ENCODE data around the gene GALE.

GALE gene

DNA sequence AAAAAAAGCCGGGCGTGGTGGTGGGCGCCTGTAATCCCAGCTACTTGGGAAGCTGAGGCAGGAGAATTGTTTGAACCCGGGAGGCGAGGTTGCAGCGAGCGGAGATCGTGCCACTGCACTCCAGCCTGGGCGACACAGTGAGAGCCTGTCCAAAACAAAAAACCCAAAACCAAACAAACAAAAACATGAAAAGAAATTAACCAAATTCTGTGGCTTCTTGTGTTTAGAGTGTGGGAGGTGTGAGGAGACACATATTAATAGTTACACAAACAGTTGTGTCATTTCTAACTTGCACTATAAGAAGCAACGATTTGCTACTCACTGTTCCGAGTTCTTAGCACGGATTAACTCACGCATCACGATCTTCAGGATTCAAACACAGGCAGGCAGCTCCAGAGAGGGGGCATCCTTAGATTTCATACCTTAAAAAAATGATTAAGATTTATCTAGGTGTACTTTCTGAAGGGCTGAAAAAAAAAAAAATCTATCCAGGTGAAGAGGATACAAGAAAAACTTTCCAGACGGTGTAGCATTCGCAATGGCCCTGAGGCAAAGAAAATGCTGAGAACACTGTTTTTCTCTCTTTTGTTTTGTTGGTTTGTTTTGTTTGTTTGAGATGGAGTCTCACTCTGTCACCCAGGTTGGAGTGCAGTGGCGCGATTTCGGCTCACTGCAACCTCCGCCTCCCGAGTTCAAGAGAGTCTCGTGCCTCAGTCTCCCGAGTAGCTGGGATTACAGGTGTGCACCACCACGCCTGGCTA is 25.4 kb upstream of the GALE start:
- Mint-ChIP-seq H3K9me3 (no peaks in the 10 kb centered on the region), H3K4me1 (peaks cover 21% of the 10 kb centered on the region), H3K27ac (ENCODE audit: low read depth) (peak overlapping the region; percentile 92), H3K27me3 (no peaks in the 10 kb centered on the region), H3K4me3 (peak overlapping the region; percentile 90), H3K36me3 (ENCODE audit: insufficient read depth) (peaks cover 4% of the 10 kb centered on the region)
- ATAC-seq (replicated peaks; ENCODE audit: extremely low read depth, poor library complexity, severe bottlenecking) (peak; percentile 50), DNase-seq (ENCODE audit: low spot score in 2 of 2) (no peak)

DNA sequence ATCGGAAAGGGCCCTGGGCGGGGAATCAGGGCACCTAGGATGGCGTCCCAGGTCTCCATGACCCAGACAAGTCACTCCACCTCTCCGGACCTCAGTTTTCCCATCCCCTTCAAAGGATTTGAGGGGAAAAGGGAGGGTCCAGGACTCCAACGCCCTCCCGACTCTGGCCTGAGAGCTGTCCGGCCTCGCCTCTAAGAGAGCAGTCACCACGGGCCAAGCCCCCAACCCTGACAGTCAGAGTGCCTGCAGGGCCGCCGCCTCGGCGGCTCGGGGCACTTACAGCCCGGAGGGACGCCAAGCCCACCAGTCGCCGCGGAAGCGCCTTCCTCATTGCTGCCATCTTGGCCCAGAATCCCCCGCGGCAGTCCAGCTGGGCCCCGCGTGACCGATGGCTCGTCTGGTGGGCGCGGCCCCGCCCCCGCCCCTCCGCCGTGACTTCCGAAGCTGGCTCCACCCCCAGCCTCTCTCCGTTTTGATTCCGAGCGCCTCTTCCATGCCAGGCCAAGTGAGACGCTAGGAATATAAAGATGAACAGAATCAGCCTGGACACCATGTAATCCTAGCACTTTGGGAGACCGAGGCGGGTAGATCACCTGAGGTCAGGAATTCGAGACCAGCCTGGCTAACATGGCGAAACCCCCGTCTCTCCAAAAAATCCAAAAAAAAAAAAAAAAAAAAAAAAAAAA is 24.7 kb upstream of the GALE start, which contains the start of gene HMGCL:
HMGCL (minus strand) TSS at position 354 of the 686 bp plus-strand sequence; CDS start at position 340, 14 bp downstream.
- no peaks in the 10 kb centered on the region for H3K9me3 Mint-ChIP-seq
- H3K4me3 Mint-ChIP-seq = peak within 1 kb of the TSS; percentile 90
- DNase-seq (ENCODE audit: low spot score in 2 of 2) = peak; percentile 66 to 73
- ATAC-seq (replicated peaks; ENCODE audit: extremely low read depth, poor library complexity, severe bottlenecking) = peak; percentile 98
- H3K27me3 Mint-ChIP-seq = no peaks in the 10 kb centered on the region
- peak within 1 kb of the TSS; percentile 92 for H3K27ac Mint-ChIP-seq (ENCODE audit: low read depth)
- peaks cover 4% of the 10 kb centered on the region for H3K36me3 Mint-ChIP-seq (ENCODE audit: insufficient read depth)
- peaks cover 21% of the 10 kb centered on the region for H3K4me1 Mint-ChIP-seq

DNA sequence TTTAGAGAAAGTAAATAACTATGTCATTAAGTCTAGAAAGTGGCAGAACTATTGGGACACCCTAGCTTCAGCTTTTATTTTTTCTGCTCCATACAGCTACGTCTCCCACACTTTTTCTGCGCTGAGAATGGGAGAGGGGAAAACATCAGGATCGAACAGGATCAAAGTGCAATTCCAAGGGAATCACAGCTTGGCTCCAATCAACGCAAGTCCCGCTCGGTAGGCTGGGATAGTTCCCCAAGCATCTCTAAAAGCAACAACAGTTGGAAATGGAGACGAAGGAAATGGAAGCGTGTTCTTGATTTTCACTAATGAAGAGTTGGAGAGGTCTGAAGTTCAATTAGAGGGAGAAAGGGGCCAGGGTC is 24.1 kb upstream of the GALE start:
- Mint-ChIP-seq H3K27me3 (no peaks in the 10 kb centered on the region), H3K27ac (ENCODE audit: low read depth) (peak overlapping the region; percentile 92), H3K9me3 (no peaks in the 10 kb centered on the region), H3K36me3 (ENCODE audit: insufficient read depth) (peaks cover 6% of the 10 kb centered on the region), H3K4me1 (peaks cover 21% of the 10 kb centered on the region), H3K4me3 (peak overlapping the region; percentile 90)
- no peak for DNase-seq (ENCODE audit: low spot score in 2 of 2)
- peak; percentile 11 for ATAC-seq (replicated peaks; ENCODE audit: extremely low read depth, poor library complexity, severe bottlenecking)

DNA sequence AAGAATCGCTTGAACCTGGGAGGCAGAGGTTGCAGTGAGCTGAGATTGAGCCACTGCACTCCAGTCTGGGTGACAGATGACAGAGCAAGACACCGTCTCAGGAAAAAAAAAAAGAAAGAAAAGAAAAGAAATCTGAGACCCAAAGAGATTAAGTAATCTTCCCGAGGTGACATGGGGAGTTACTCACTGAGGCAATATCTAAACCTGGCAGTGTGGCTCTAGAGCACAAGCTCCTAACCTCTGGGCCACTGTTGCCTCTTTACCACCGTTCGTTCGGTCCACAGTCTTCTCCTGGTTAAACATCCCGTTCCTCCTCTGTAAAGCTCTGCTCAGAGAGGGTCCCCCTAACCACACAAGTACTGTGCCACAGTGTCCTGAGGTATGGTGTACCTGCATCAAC is 23.2 kb upstream of the GALE start:
- no peak overlapping the region for H3K27ac Mint-ChIP-seq (ENCODE audit: low read depth)
- ATAC-seq (replicated peaks; ENCODE audit: extremely low read depth, poor library complexity, severe bottlenecking) (no peak), DNase-seq (ENCODE audit: low spot score in 2 of 2) (no peak)
- H3K36me3 Mint-ChIP-seq (ENCODE audit: insufficient read depth) = peaks cover 9% of the 10 kb centered on the region
- peak overlapping the region; percentile 54 for H3K4me3 Mint-ChIP-seq
- no peaks in the 10 kb centered on the region for H3K9me3 Mint-ChIP-seq
- no peaks in the 10 kb centered on the region for H3K27me3 Mint-ChIP-seq
- H3K4me1 Mint-ChIP-seq = peaks cover 21% of the 10 kb centered on the region

DNA sequence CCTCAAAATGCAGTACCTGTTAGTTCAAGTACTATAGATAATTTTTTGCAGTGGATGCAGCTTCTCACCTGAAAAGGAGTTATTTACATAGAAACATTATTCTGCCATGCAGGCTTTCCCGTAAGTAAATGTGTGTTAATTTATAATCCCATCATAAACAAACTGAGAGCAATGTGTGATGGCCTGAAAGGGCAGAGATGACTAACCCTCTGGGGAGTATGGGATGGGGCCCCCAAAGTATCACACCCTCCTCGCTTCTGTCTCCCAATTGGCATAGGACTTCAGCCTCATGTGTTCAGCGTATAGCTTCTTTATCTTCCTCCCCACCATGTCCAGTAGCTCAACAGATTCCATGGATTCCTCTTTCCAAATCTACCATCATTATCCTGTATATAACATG is 17.1 kb upstream of the GALE start:
- H3K4me3 Mint-ChIP-seq = no peak overlapping the region
- peaks cover 32% of the 10 kb centered on the region for H3K36me3 Mint-ChIP-seq (ENCODE audit: insufficient read depth)
- ATAC-seq (replicated peaks; ENCODE audit: extremely low read depth, poor library complexity, severe bottlenecking) (no peak), DNase-seq (ENCODE audit: low spot score in 2 of 2) (no peak)
- no peaks in the 10 kb centered on the region for H3K4me1 Mint-ChIP-seq
- no peaks in the 10 kb centered on the region for H3K9me3 Mint-ChIP-seq
- no peak overlapping the region for H3K27ac Mint-ChIP-seq (ENCODE audit: low read depth)
- no peaks in the 10 kb centered on the region for H3K27me3 Mint-ChIP-seq

DNA sequence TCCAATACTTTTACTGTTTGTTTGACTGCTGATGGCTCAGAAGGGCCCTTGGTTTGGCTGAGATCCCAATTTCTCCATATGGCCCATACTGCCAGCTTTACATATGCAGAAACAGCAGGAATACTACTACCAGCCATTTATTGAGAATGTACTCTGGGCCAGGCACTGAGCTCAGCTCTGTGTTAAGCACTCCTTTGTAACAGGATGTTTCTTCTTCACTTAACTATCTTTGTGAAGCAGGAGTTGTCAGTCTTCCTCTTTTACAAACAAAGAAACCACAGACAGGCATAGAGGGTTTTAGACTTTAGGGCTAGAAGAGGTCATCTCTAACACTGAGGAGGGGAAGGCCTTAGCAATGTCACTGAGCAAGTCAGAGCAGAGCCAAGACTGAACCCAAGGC is 16.4 kb upstream of the GALE start:
- DNase-seq (ENCODE audit: low spot score in 2 of 2) (no peak), ATAC-seq (replicated peaks; ENCODE audit: extremely low read depth, poor library complexity, severe bottlenecking) (no peak)
- Mint-ChIP-seq H3K4me3 (no peak overlapping the region), H3K27me3 (no peaks in the 10 kb centered on the region), H3K9me3 (no peaks in the 10 kb centered on the region), H3K36me3 (ENCODE audit: insufficient read depth) (peaks cover 36% of the 10 kb centered on the region), H3K4me1 (no peaks in the 10 kb centered on the region), H3K27ac (ENCODE audit: low read depth) (no peak overlapping the region)

DNA sequence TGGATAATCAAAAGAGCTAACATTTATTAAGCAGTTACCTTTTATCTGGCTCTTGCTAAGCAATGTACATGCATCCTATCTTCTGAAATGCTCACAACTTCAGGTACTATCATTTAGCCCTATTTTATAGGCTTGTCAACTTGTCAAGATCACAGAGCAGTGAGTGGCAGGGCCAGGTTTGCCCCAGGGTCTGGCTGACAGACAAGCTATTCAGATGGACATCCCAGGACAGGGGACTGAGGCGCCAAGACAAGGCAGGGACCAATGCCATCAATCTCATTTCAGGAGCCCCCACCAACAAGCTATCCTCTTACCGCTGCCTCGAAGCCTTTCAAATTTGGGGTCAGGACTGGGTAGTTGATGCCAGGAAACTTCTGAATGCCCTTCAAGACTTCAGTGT is 15.8 kb upstream of the GALE start:
- H3K36me3 Mint-ChIP-seq (ENCODE audit: insufficient read depth) = peaks cover 38% of the 10 kb centered on the region
- H3K27me3 Mint-ChIP-seq = no peaks in the 10 kb centered on the region
- H3K4me1 Mint-ChIP-seq = no peaks in the 10 kb centered on the region
- H3K9me3 Mint-ChIP-seq = no peaks in the 10 kb centered on the region
- ATAC-seq (replicated peaks; ENCODE audit: extremely low read depth, poor library complexity, severe bottlenecking) = no peak
- H3K27ac Mint-ChIP-seq (ENCODE audit: low read depth) = no peak overlapping the region
- DNase-seq (ENCODE audit: low spot score in 2 of 2) = no peak
- H3K4me3 Mint-ChIP-seq = no peak overlapping the region

DNA sequence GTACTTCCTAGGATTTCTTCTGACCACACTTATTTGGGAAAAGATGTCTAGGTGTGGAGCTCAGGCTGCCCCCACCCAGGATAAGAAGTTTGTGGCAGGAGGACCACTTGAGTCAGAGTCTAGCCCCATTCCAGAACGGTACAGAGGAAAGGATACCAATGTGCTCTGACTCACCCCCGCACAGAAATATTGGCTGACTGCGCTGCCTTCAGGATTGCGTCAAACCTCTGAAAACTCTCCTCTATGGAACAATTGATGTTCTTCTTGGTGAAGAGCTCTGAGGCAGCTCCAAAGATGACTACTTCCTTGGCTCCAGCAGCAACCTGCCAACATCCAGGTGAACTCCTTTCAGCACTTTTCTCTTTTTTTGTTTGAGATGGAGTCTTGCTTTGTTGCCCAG is 13.5 kb upstream of the GALE start:
- no peak overlapping the region for H3K27ac Mint-ChIP-seq (ENCODE audit: low read depth)
- no peak for ATAC-seq (replicated peaks; ENCODE audit: extremely low read depth, poor library complexity, severe bottlenecking)
- H3K4me1 Mint-ChIP-seq = peaks cover 9% of the 10 kb centered on the region
- no peaks in the 10 kb centered on the region for H3K27me3 Mint-ChIP-seq
- H3K9me3 Mint-ChIP-seq = no peaks in the 10 kb centered on the region
- DNase-seq (ENCODE audit: low spot score in 2 of 2) = no peak
- H3K36me3 Mint-ChIP-seq (ENCODE audit: insufficient read depth) = peaks cover 35% of the 10 kb centered on the region
- no peak overlapping the region for H3K4me3 Mint-ChIP-seq

DNA sequence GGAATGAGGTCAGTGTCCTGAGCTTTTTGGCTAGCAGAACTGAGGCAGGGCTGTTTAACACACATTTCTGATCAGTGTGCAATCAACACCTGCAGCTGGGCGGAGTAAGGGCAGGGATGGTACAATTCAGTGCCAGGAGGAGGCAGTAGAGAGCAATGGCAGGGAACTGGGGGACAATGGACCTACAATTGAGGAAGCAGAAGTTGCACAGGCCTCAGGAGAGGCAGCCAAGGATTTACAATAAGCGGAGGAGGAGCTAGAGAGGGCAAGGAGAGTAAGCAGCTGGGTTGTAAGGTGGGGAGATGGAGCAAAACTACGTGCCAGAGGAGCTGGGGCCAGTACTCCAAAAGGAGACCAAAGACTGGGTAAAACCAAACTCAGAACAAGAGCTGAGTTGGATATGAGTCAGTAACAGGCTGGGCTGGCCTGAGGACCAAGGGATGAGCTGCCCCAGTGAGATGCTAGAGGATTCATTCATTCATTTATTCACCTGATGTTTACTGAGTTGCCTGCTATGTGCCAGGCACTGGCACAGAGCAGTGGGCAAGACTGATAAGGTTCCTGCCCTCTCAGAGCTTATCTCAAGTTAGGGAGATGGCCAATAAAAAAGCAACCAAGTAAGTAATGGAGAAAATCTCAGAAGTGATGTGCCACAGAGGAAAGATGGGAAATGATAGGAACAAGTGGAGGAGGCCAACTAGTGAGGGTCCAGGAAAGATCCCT is 10.4 kb upstream of the GALE start:
- Mint-ChIP-seq H3K36me3 (ENCODE audit: insufficient read depth) (peaks cover 15% of the 10 kb centered on the region), H3K27ac (ENCODE audit: low read depth) (peak overlapping the region; percentile 19), H3K9me3 (no peaks in the 10 kb centered on the region), H3K4me3 (no peak overlapping the region), H3K4me1 (peaks cover 9% of the 10 kb centered on the region), H3K27me3 (no peaks in the 10 kb centered on the region)
- ATAC-seq (replicated peaks; ENCODE audit: extremely low read depth, poor library complexity, severe bottlenecking) = peak; percentile 62
- DNase-seq (ENCODE audit: low spot score in 2 of 2) = peak in 1 of 2 donors; percentile 42

DNA sequence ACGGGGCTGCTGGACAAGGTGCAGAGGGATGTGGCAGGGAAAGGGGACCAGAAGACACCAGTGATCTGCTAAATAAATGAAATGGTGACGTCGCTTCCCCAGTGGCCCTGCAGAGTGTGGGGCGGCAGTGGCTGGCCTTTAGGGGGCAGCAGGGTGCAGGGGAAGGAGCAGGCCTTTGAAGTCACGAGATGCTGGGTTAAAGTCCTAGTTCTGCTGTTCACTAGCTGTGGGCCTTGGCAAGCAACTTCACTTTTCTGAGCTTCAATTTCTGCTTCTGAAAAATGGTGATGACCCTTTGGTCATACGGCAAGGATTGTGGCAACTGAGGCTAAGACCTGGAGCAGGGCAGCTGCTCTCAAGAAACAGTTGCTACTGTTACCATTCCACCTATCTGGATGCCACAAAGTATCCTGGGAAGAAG is 9.2 kb upstream of the GALE start:
- DNase-seq (ENCODE audit: low spot score in 2 of 2) = peak; percentile 73 to 79
- no peak overlapping the region for H3K27ac Mint-ChIP-seq (ENCODE audit: low read depth)
- H3K27me3 Mint-ChIP-seq = no peaks in the 10 kb centered on the region
- ATAC-seq (replicated peaks; ENCODE audit: extremely low read depth, poor library complexity, severe bottlenecking) = peak; percentile 97
- no peaks in the 10 kb centered on the region for H3K9me3 Mint-ChIP-seq
- H3K36me3 Mint-ChIP-seq (ENCODE audit: insufficient read depth) = peaks cover 13% of the 10 kb centered on the region
- no peak overlapping the region for H3K4me3 Mint-ChIP-seq
- H3K4me1 Mint-ChIP-seq = peaks cover 9% of the 10 kb centered on the region

DNA sequence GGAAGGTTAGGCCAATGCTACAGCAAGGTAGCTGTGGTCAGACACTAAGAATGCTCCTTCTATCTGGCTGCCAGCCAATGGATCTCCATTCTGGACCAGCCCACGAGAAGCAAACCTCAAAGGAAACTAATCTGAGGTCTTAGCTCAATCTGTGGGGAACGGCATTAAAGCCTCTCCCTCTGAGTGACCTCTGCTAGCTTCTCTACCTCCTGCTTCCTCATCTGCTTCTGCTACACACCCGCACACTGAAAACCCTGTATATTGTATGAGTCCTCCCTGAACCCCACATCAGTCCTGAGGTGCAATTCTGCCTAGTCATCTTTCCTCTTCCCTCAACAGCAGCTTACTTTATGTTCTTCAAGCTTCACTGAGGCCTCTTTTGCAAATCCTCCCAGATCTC is 6.9 kb upstream of the GALE start:
- peaks cover 9% of the 10 kb centered on the region for H3K4me1 Mint-ChIP-seq
- no peaks in the 10 kb centered on the region for H3K9me3 Mint-ChIP-seq
- H3K27me3 Mint-ChIP-seq = no peaks in the 10 kb centered on the region
- ATAC-seq (replicated peaks; ENCODE audit: extremely low read depth, poor library complexity, severe bottlenecking) (no peak), DNase-seq (ENCODE audit: low spot score in 2 of 2) (no peak)
- no peak overlapping the region for H3K4me3 Mint-ChIP-seq
- H3K27ac Mint-ChIP-seq (ENCODE audit: low read depth) = no peak overlapping the region
- H3K36me3 Mint-ChIP-seq (ENCODE audit: insufficient read depth) = peaks cover 6% of the 10 kb centered on the region

DNA sequence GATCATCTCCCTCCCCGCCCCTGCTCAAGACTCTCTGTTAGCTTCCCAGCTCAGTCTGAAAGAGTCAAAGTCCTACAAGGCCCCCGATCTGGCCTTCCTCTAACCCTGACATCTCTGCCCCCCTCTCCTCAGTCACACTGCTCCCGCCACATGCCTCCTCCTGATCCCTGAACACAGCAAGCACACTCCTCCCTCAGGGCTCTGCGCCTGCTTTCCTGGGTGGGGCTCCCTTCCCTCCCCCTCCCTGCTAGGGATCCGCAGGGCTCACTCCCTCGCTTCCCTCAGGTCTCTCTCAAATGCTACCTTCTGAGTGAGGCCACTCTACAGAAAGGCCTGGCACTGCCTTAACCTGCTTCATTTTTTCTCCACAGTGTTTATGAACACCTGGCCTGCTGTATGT is 5.7 kb upstream of the GALE start:
- Mint-ChIP-seq H3K27ac (ENCODE audit: low read depth) (no peak overlapping the region), H3K4me3 (no peak overlapping the region), H3K4me1 (peaks cover 10% of the 10 kb centered on the region), H3K27me3 (no peaks in the 10 kb centered on the region), H3K36me3 (ENCODE audit: insufficient read depth) (peaks cover 1% of the 10 kb centered on the region), H3K9me3 (no peaks in the 10 kb centered on the region)
- DNase-seq (ENCODE audit: low spot score in 2 of 2) (no peak), ATAC-seq (replicated peaks; ENCODE audit: extremely low read depth, poor library complexity, severe bottlenecking) (no peak)
